Measurements from ENCODE around the gene RAB8A. TPM values are rescaled to one million over a fixed set of nuclear protein-coding genes. Genes with fewer than 3 reads are reported as not detected.

RAB8A gene
- total RNA-seq, 2 donors from 2014 or later: 67.7 to 86.0 TPM

DNA sequence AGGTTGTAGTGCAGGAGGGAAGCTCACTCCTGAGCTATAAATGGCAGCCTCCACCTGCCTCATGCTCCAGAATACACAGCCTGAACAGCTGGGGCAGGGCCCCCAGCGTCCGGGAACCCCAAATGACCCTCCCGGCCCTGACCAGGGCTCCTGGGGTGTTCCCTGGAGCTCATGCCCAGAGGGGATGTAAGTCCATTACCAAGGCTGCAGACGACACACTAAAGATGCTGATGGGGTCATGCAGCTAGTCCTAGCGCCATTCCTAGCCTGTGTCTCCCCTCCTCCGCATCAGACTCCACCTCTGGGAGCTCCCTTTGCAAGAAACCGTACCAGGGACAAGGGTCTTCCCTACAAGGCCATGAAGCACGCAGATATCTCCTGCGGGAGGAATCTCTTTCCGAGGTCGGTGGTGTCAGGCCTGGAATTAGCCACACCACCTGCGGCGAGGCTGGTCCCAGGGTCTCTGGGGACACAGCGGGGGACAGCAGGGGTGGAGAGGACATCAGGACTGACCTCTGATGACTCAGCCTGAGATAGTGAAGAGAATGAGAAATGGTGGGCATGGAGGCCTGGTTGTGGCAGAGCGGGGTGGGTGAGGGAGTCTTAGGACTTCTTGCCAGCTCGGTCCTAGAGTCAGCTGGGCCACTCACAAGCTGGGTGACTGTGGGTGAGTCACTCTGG lies 47.3 kb upstream of the RAB8A start:
- TF ChIP-seq, protein P1, sequence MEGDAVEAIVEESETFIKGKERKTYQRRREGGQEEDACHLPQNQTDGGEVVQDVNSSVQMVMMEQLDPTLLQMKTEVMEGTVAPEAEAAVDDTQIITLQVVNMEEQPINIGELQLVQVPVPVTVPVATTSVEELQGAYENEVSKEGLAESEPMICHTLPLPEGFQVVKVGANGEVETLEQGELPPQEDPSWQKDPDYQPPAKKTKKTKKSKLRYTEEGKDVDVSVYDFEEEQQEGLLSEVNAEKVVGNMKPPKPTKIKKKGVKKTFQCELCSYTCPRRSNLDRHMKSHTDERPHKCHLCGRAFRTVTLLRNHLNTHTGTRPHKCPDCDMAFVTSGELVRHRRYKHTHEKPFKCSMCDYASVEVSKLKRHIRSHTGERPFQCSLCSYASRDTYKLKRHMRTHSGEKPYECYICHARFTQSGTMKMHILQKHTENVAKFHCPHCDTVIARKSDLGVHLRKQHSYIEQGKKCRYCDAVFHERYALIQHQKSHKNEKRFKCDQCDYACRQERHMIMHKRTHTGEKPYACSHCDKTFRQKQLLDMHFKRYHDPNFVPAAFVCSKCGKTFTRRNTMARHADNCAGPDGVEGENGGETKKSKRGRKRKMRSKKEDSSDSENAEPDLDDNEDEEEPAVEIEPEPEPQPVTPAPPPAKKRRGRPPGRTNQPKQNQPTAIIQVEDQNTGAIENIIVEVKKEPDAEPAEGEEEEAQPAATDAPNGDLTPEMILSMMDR (conservative IDR thresholded peaks at IDR 0.05): no peak
- no peak overlapping the region for H3K27ac Mint-ChIP-seq
- H3K9me3 ChIP-seq (ENCODE audit: control insufficient read depth, low read length): no peaks in the 10 kb centered on the region
- H3K4me3 ChIP-seq (ENCODE audit: low read length): no peak overlapping the region
- H3K9ac ChIP-seq (ENCODE audit: extremely low read depth, low read length, poor library complexity, severe bottlenecking): no peak overlapping the region
- peaks cover 17% of the 10 kb centered on the region for H3K9me3 Mint-ChIP-seq
- H3K4me1 ChIP-seq (ENCODE audit: control insufficient read depth, insufficient read depth, low read length): no peaks in the 10 kb centered on the region
- no peaks in the 10 kb centered on the region for H3K27me3 Mint-ChIP-seq (ENCODE audit: insufficient read depth)
- no peaks in the 10 kb centered on the region for H3K4me1 Mint-ChIP-seq
- WGBS, 2 experiments (ENCODE audit: insufficient coverage in 1 of 2, insufficient read length in 1 of 2): 87 to 88% methylated on average over 14 to 16 of the region's 16 CpGs
- H3K4me3 Mint-ChIP-seq: no peak overlapping the region
- H3K36me3 Mint-ChIP-seq (ENCODE audit: low read depth): no peaks in the 10 kb centered on the region
- H3K27ac ChIP-seq (ENCODE audit: low read depth, low read length): no peak overlapping the region
- H3K36me3 ChIP-seq (ENCODE audit: control insufficient read depth, insufficient read depth, low read length): no peaks in the 10 kb centered on the region
- H3K27me3 ChIP-seq (ENCODE audit: control insufficient read depth, insufficient read depth, low read length, poor library complexity, severe bottlenecking): no peaks in the 10 kb centered on the region
- no peak for DNase-seq

DNA sequence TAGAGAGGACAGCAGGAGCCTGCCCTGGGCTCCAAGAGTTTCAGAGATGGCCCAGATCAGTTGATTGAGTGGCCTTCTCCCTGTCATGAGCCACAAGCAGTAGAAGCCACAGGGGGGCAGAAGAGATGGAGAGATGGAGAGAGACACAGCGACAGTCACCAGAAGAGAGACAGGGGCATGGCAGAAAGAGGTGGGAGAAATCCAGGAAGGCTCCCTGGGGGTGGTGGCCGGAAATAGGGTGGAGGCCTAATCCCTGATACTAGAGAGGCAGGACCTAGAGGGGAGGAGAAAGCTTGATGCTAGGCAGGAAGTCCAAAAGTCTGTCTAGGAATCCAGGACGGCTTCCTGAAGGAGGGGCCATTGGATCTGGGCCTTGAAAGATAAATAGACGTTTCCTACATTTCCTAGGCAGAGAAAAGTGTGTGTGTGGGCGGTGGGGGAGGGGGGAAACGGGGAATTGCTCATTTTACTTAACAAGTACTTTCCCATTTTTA lies 45.0 kb upstream of the RAB8A start:
- Histone ChIP-seq H3K9me3 (ENCODE audit: control insufficient read depth, low read length) (no peaks in the 10 kb centered on the region), H3K4me1 (ENCODE audit: control insufficient read depth, insufficient read depth, low read length) (no peaks in the 10 kb centered on the region), H3K36me3 (ENCODE audit: control insufficient read depth, insufficient read depth, low read length) (no peaks in the 10 kb centered on the region), H3K9ac (ENCODE audit: extremely low read depth, low read length, poor library complexity, severe bottlenecking) (no peak overlapping the region), H3K4me3 (ENCODE audit: low read length) (no peak overlapping the region), H3K27ac (ENCODE audit: low read depth, low read length) (no peak overlapping the region), H3K27me3 (ENCODE audit: control insufficient read depth, insufficient read depth, low read length, poor library complexity, severe bottlenecking) (no peaks in the 10 kb centered on the region)
- no peaks in the 10 kb centered on the region for H3K4me1 Mint-ChIP-seq
- H3K27me3 Mint-ChIP-seq (ENCODE audit: insufficient read depth): no peaks in the 10 kb centered on the region
- H3K9me3 Mint-ChIP-seq: peaks cover 9% of the 10 kb centered on the region
- no peak overlapping the region for H3K27ac Mint-ChIP-seq
- no peaks in the 10 kb centered on the region for H3K36me3 Mint-ChIP-seq (ENCODE audit: low read depth)
- whole genome bisulfite sequencing, 2 experiments (ENCODE audit: insufficient coverage in 1 of 2, insufficient read length in 1 of 2): 76 to 78% methylated on average over 3 to 5 of the region's 6 CpGs
- TF ChIP-seq, protein P1 (conservative IDR thresholded peaks at IDR 0.05): no peak
- H3K4me3 Mint-ChIP-seq: no peak overlapping the region
- DNase-seq: no peak

GRCh38 chr19:16067205-16067938 lies 44.3 kb upstream of the RAB8A start:
- Histone ChIP-seq H3K4me3 (ENCODE audit: low read length) (no peak overlapping the region), H3K4me1 (ENCODE audit: control insufficient read depth, insufficient read depth, low read length) (no peaks in the 10 kb centered on the region), H3K9me3 (ENCODE audit: control insufficient read depth, low read length) (no peaks in the 10 kb centered on the region), H3K27me3 (ENCODE audit: control insufficient read depth, insufficient read depth, low read length, poor library complexity, severe bottlenecking) (no peaks in the 10 kb centered on the region), H3K27ac (ENCODE audit: low read depth, low read length) (no peak overlapping the region), H3K36me3 (ENCODE audit: control insufficient read depth, insufficient read depth, low read length) (no peaks in the 10 kb centered on the region), H3K9ac (ENCODE audit: extremely low read depth, low read length, poor library complexity, severe bottlenecking) (no peak overlapping the region)
- Mint-ChIP-seq H3K4me3 (no peak overlapping the region), H3K36me3 (ENCODE audit: low read depth) (no peaks in the 10 kb centered on the region), H3K27ac (no peak overlapping the region), H3K9me3 (peaks cover 5% of the 10 kb centered on the region), H3K27me3 (ENCODE audit: insufficient read depth) (no peaks in the 10 kb centered on the region), H3K4me1 (no peaks in the 10 kb centered on the region)
- TF ChIP-seq, protein P1 (conservative IDR thresholded peaks at IDR 0.05): no peak
- DNase-seq: no peak
- WGBS, 2 experiments (ENCODE audit: insufficient coverage in 1 of 2, insufficient read length in 1 of 2): 92 to 93% methylated on average over 27 to 40 of the region's 40 CpGs
